H9 (cell line): Measurements from ENCODE around the gene KIAA0753. TPM values are rescaled to one million over a fixed set of nuclear protein-coding genes. Genes with fewer than 3 reads are reported as not detected.

Source experiments
- DNase-seq: peaks from one replicate; pipeline ENCODE4 v3.0.0-alpha.2; 2017
- H2AFZ ChIP-seq: one replicate; pipeline ENCODE4 v1.6.1; 2013; ENCODE audit warnings: mild to moderate bottlenecking, low read length, control low read depth, moderate library complexity
- H2AK5ac ChIP-seq: 2 replicates; pipeline ENCODE4 v1.6.1; 2013; ENCODE audit warnings: low read length, control low read depth, mixed read lengths; ENCODE audit not compliant: insufficient read length
- H2BK120ac ChIP-seq: one replicate; pipeline ENCODE4 v1.6.1; 2013; ENCODE audit warnings: low read depth, mild to moderate bottlenecking, low read length, control low read depth, inconsistent platforms; ENCODE audit not compliant: poor library complexity, severe bottlenecking
- H2BK12ac ChIP-seq: 2 replicates; pipeline ENCODE4 v1.6.1; 2013; ENCODE audit warnings: low read length, control low read depth, mixed read lengths, low read depth; ENCODE audit not compliant: insufficient read length
- H2BK15ac ChIP-seq: 2 replicates; pipeline ENCODE4 v1.6.1; 2013; ENCODE audit warnings: low read depth, low read length, control low read depth
- H2BK20ac ChIP-seq: one replicate; pipeline ENCODE4 v1.6.1; 2013; ENCODE audit warnings: low read depth, mild to moderate bottlenecking, low read length, control low read depth, inconsistent platforms; ENCODE audit not compliant: poor library complexity, severe bottlenecking
- H2BK5ac ChIP-seq: 2 replicates; pipeline ENCODE4 v1.6.1; 2013; ENCODE audit warnings: low read length, control low read depth, mixed read lengths; ENCODE audit not compliant: insufficient read length
- H3K14ac ChIP-seq: 2 replicates; pipeline ENCODE4 v1.6.1; 2013; ENCODE audit warnings: low read length, control low read depth; ENCODE audit not compliant: insufficient read depth
- H3K18ac ChIP-seq: 2 replicates; pipeline ENCODE4 v1.6.1; 2013; ENCODE audit warnings: low read depth, mild to moderate bottlenecking, mixed read lengths, low read length, control low read depth; ENCODE audit not compliant: insufficient read length
- H3K23ac ChIP-seq: 2 replicates; pipeline ENCODE4 v1.6.1; 2013; ENCODE audit warnings: low read length, control low read depth, mixed read lengths, low read depth; ENCODE audit not compliant: insufficient read length
- H3K23me2 ChIP-seq: 2 replicates; pipeline ENCODE4 v1.6.1; 2013; ENCODE audit warnings: low read depth, mild to moderate bottlenecking, mixed read lengths, low read length, control low read depth; ENCODE audit not compliant: insufficient read length, poor library complexity, severe bottlenecking
- H3K27ac ChIP-seq: 2 replicates; pipeline ENCODE4 v1.5.1; 2013; ENCODE audit warnings: low read length, control low read depth, mixed read lengths, low read depth; ENCODE audit not compliant: insufficient read length
- H3K27me3 ChIP-seq: 2 replicates; pipeline ENCODE4 v1.6.1; 2013; ENCODE audit warnings: low read length, control low read depth, inconsistent platforms; ENCODE audit not compliant: insufficient read depth
- H3K4ac ChIP-seq: 2 replicates; pipeline ENCODE4 v1.6.1; 2013; ENCODE audit warnings: low read depth, mild to moderate bottlenecking, control low read depth, inconsistent platforms, low read length, moderate library complexity
- H3K4me1 ChIP-seq: 2 replicates; pipeline ENCODE4 v1.6.1; 2013; ENCODE audit warnings: low read length, control low read depth, inconsistent platforms; ENCODE audit not compliant: insufficient read depth
- H3K4me2 ChIP-seq: 2 replicates; pipeline ENCODE4 v1.6.1; 2013; ENCODE audit warnings: low read length, control low read depth, mixed read lengths; ENCODE audit not compliant: insufficient read length, insufficient read depth
- H3K56ac ChIP-seq: 2 replicates; pipeline ENCODE4 v1.6.1; 2013; ENCODE audit warnings: low read depth, mild to moderate bottlenecking, mixed read lengths, low read length, control low read depth; ENCODE audit not compliant: insufficient read length
- H3K79me1 ChIP-seq: 2 replicates; pipeline ENCODE4 v1.6.1; 2013; ENCODE audit warnings: low read depth, mild to moderate bottlenecking, moderate library complexity, low read length, control low read depth, inconsistent platforms; ENCODE audit not compliant: insufficient read depth, poor library complexity, severe bottlenecking
- H3K79me2 ChIP-seq: 2 replicates; pipeline ENCODE4 v1.6.1; 2013; ENCODE audit warnings: low read length, control low read depth, inconsistent platforms; ENCODE audit not compliant: insufficient read depth
- H3K9ac ChIP-seq: 2 replicates; pipeline ENCODE4 v1.6.1; 2013; ENCODE audit warnings: low read length, control low read depth, mixed read lengths; ENCODE audit not compliant: insufficient read length; ENCODE audit errors: extremely low read depth
- H3K9me3 ChIP-seq: one replicate; pipeline ENCODE4 v1.6.1; 2013; ENCODE audit warnings: low read depth, low read length, inconsistent platforms; ENCODE audit not compliant: control insufficient read depth
- H3T11ph ChIP-seq: one replicate; pipeline ENCODE4 v1.6.1; 2013; ENCODE audit warnings: mild to moderate bottlenecking, low read length, control low read depth, inconsistent platforms
- H4K20me1 ChIP-seq: one replicate; pipeline ENCODE4 v1.6.1; 2013; ENCODE audit not compliant: control insufficient read depth, insufficient read length, insufficient read depth
- H4K5ac ChIP-seq: 2 replicates; pipeline ENCODE4 v1.6.1; 2013; ENCODE audit warnings: low read depth, mild to moderate bottlenecking, mixed read lengths, low read length, control low read depth; ENCODE audit not compliant: insufficient read length
- H4K8ac ChIP-seq: replicated peaks from 2 replicates; pipeline ENCODE4 v1.6.1; 2013; ENCODE audit warnings: low read length, control low read depth, mixed read lengths, low read depth; ENCODE audit not compliant: insufficient read length
- H4K91ac ChIP-seq: 2 replicates; pipeline ENCODE4 v1.6.1; 2013; ENCODE audit warnings: low read depth, mild to moderate bottlenecking, moderate library complexity, mixed read lengths, low read length, control low read depth; ENCODE audit not compliant: insufficient read length
- H3K27ac Mint-ChIP-seq, 3 experiments: 2 replicates in 2 of 3; 3 replicates in 1 of 3; pipeline ENCODE4 v1.8.0; 2020 to 2021; ENCODE audit warnings: mixed read lengths in 3 of 3, mild to moderate bottlenecking in 1 of 3, moderate library complexity in 1 of 3
- H3K27me3 Mint-ChIP-seq: 2 replicates; pipeline ENCODE4 v1.8.0; 2021; ENCODE audit warnings: low read depth, mild to moderate bottlenecking, moderate library complexity, mixed read lengths
- H3K36me3 Mint-ChIP-seq, 3 experiments: 2 replicates in 2 of 3; 3 replicates in 1 of 3; pipeline ENCODE4 v1.8.0; 2020 to 2021; ENCODE audit warnings: low read depth in 3 of 3, mixed read lengths in 3 of 3; ENCODE audit not compliant: insufficient read depth in 1 of 3
- H3K4me1 Mint-ChIP-seq, 2 experiments: 2 replicates each; pipeline ENCODE4 v1.8.0; 2020; ENCODE audit warnings: mixed read lengths in 2 of 2
- H3K4me3 Mint-ChIP-seq, 2 experiments: 2 replicates in 1 of 2; 3 replicates in 1 of 2; pipeline ENCODE4 v1.8.0; 2020 to 2021; ENCODE audit warnings: mild to moderate bottlenecking in 2 of 2, mixed read lengths in 2 of 2, moderate library complexity in 1 of 2
- H3K9me3 Mint-ChIP-seq, 2 experiments: 2 replicates in 1 of 2; 3 replicates in 1 of 2; pipeline ENCODE4 v1.8.0; 2020; ENCODE audit warnings: mild to moderate bottlenecking in 2 of 2, mixed read lengths in 2 of 2, moderate library complexity in 1 of 2
- CTCF ChIP-seq: fragments of 200-600 bp; sonication (generic); conservative IDR thresholded peaks from 3 replicates; pipeline ENCODE4 v1.8.0; 2021; ENCODE audit warnings: antibody characterized with exemption, mild to moderate bottlenecking
- WGBS: extraction: QIAGEN DNeasy Blood & Tissue Kit; methylation state at CpG from one replicate; pipeline ENCODE4 v1.1.7; 2013; ENCODE audit warnings: missing lambda C conversion rate, low lambda C conversion rate, mixed read lengths; ENCODE audit not compliant: insufficient read length; ENCODE audit errors: extremely low coverage; 5-methylcytosine and 5-hydroxymethylcytosine counted together
- total RNA-seq: library from RNA; stranded (reverse); gene quantifications from 2 replicates; pipeline ENCODE4 v1.2.1, GENCODE V29; 2021

Gene KIAA0753
- total RNA-seq, 1 experiment from 2014 or later = 37.2 TPM

GRCh38 chr17:6639586-6640535 lies 650 bp downstream of the KIAA0753 start:
- no peak overlapping the region for H4K91ac ChIP-seq
- Mint-ChIP-seq H3K4me3 (peak overlapping the region; percentile 91 to 94), H3K27me3 (no peaks in the 10 kb centered on the region; the same call in 1 of the 2 replicates), H3K4me1 (peaks cover 15 to 20% of the 10 kb centered on the region in 2 experiments), H3K36me3 (peaks cover 4 to 26% (median 25%) of the 10 kb centered on the region in 3 experiments; a peak in 6 of 7 replicates), H3K9me3 (no peaks in the 10 kb centered on the region), H3K27ac (peak overlapping the region in 2 of 3 experiments; percentile 89 to 100; a peak in 3 of 7 replicates)
- H2BK12ac ChIP-seq = no peak overlapping the region
- H3K79me1 ChIP-seq = no peaks in the 10 kb centered on the region
- peak overlapping the region; percentile 99 for H3K4me2 ChIP-seq
- no peak overlapping the region for H2AFZ ChIP-seq
- no peak overlapping the region for H2BK120ac ChIP-seq
- no peak overlapping the region for H2BK20ac ChIP-seq
- no peak overlapping the region for H4K8ac ChIP-seq
- no peak overlapping the region for H3K23ac ChIP-seq
- H2BK15ac ChIP-seq = no peak overlapping the region
- no peak overlapping the region for H2AK5ac ChIP-seq
- H3T11ph ChIP-seq = no peak overlapping the region
- peaks cover 18% of the 10 kb centered on the region for H3K23me2 ChIP-seq
- H3K27me3 ChIP-seq = no peaks in the 10 kb centered on the region
- H2BK5ac ChIP-seq = no peak overlapping the region
- DNase-seq = peak; percentile 52
- H3K14ac ChIP-seq = peak overlapping the region; percentile 45
- H3K56ac ChIP-seq = no peak overlapping the region
- H3K79me2 ChIP-seq = peaks cover 2% of the 10 kb centered on the region; the same call in 1 of the 2 replicates
- peak overlapping the region; percentile 18 for H3K18ac ChIP-seq
- H3K27ac ChIP-seq = no peak overlapping the region
- H3K9ac ChIP-seq = peak overlapping the region; percentile 57
- WGBS = no CpG with 5 or more reads among the region's 67 CpGs
- no peaks in the 10 kb centered on the region for H3K4me1 ChIP-seq
- H4K20me1 ChIP-seq = no peaks in the 10 kb centered on the region
- no peak overlapping the region for H3K4ac ChIP-seq
- no peak overlapping the region for H4K5ac ChIP-seq
- TF ChIP-seq CTCF = no peak
- no peaks in the 10 kb centered on the region for H3K9me3 ChIP-seq
